GM12865 (cell line): ENCODE measurements around the gene IRF7.

Experiments
- DNase-seq: peaks from one replicate; pipeline ENCODE4 v3.0.0; 2010; ENCODE audit warnings: low read depth
- H3K4me3 ChIP-seq: 2 replicates; pipeline ENCODE4 v1.5.1; 2011; ENCODE audit warnings: mild to moderate bottlenecking, low read depth, low read length, control low read depth
- CTCF ChIP-seq: IDR thresholded peaks from 2 replicates; pipeline ENCODE4 v1.5.1; 2011; ENCODE audit warnings: low read length, control low read depth, low read depth, inconsistent platforms; ENCODE audit not compliant: insufficient read depth; ENCODE audit errors: missing control alignments

Gene IRF7

GRCh38 chr11:610146-610801 lies 5.5 kb downstream of the IRF7 start:
- TF ChIP-seq CTCF = no peak
- H3K4me3 ChIP-seq = no peak overlapping the region
- DNase-seq = no peak

- no peak for TF ChIP-seq CTCF
Measured at GRCh38 chr11:609341-609811, 6.4 kb downstream of the IRF7 start.

GRCh38 chr11:608791-609251 lies 6.9 kb downstream of the IRF7 start:
- no peak overlapping the region for H3K4me3 ChIP-seq
- DNase-seq = no peak
- no peak for TF ChIP-seq CTCF

More at GRCh38 chr11:609341-609811, 6.4 kb downstream of the IRF7 start:
- no peak overlapping the region for H3K4me3 ChIP-seq
- DNase-seq = no peak

GRCh38 chr11:607971-608659 lies 7.6 kb downstream of the IRF7 start:
- H3K4me3 ChIP-seq = no peak overlapping the region
- no peak for TF ChIP-seq CTCF
- DNase-seq = no peak

GRCh38 chr11:607020-607780 lies 8.6 kb downstream of the IRF7 start:
- no peak overlapping the region for H3K4me3 ChIP-seq
- DNase-seq = no peak
- no peak for TF ChIP-seq CTCF

- H3K4me3 ChIP-seq = no peak overlapping the region
- DNase-seq = no peak
- TF ChIP-seq CTCF = no peak
Measured at GRCh38 chr11:606245-606644, 9.5 kb downstream of the IRF7 start.
